IMR-90 (cell line): Measurements from ENCODE around the gene PDCD1. TPM values are rescaled to one million over a fixed set of nuclear protein-coding genes. Genes with fewer than 3 reads are reported as not detected.

ENCODE experiments used
- ATAC-seq: fragments of 200-7000 bp; cut with Tn5 transposase; 2 replicates; pipeline ENCODE4 v1.9.1; 2020; ENCODE audit warnings: low read depth, mild to moderate bottlenecking, moderate library complexity
- BruUV-seq: library from RNA; stranded (reverse); fragments of 400-500 nt; replicated peaks from 2 replicates; lab custom pipeline; 2021; lab: Mats Ljungman, UMichigan
- CTCF ChIA-PET: fragments of 300-600 bp; formaldehyde crosslinking; extraction: SDS; loops from one replicate; lab custom pipeline; 2021; ENCODE audit warnings: antibody characterized with exemption; lab: Yijun Ruan, JAX
- POLR2A ChIA-PET: fragments of 300-600 bp; sonication (Branson Sonifier 250); formaldehyde crosslinking; loops from one replicate; lab custom pipeline; 2022; ENCODE audit warnings: antibody characterized with exemption; ENCODE audit not compliant: unreplicated experiment; lab: Charles Lee
- DNase-seq: peaks from one replicate; pipeline ENCODE4 v3.0.0; 2013
- H2AFZ ChIP-seq: replicated peaks from 2 replicates; pipeline ENCODE3; 2013; ENCODE audit warnings: low read length, mild to moderate bottlenecking; ENCODE audit not compliant: poor library complexity
- H2AK5ac ChIP-seq: 2 replicates; pipeline ENCODE4 v1.6.1; 2013; ENCODE audit warnings: low read depth, low read length, inconsistent platforms
- H2AK9ac ChIP-seq: replicated peaks from 2 replicates; pipeline ENCODE3; 2013; ENCODE audit warnings: mild to moderate bottlenecking, low read depth, low read length, moderate library complexity; ENCODE audit not compliant: poor library complexity
- H2BK120ac ChIP-seq: 2 replicates; pipeline ENCODE4 v1.6.1; 2013; ENCODE audit warnings: low read depth, low read length, inconsistent platforms
- H2BK15ac ChIP-seq: 3 replicates; pipeline ENCODE4 v1.6.1; 2013; ENCODE audit warnings: low read depth, low read length, inconsistent platforms
- H2BK20ac ChIP-seq: 2 replicates; pipeline ENCODE4 v1.6.1; 2013; ENCODE audit warnings: low read depth, mild to moderate bottlenecking, inconsistent platforms, low read length, moderate library complexity
- H2BK5ac ChIP-seq: 2 replicates; pipeline ENCODE4 v1.6.1; 2013; ENCODE audit warnings: mild to moderate bottlenecking, low read depth, low read length, inconsistent platforms; ENCODE audit not compliant: poor library complexity, severe bottlenecking
- H3K14ac ChIP-seq: replicated peaks from 2 replicates; pipeline ENCODE4 v1.6.1; 2013; ENCODE audit warnings: low read depth, low read length, inconsistent platforms
- H3K18ac ChIP-seq: 2 replicates; pipeline ENCODE4 v1.6.1; 2013; ENCODE audit warnings: low read depth, low read length, control low read depth
- H3K23ac ChIP-seq: 2 replicates; pipeline ENCODE4 v1.6.1; 2013; ENCODE audit warnings: low read depth, low read length, inconsistent platforms
- H3K27ac ChIP-seq: 2 replicates; pipeline ENCODE4 v1.5.1; 2013; ENCODE audit warnings: mild to moderate bottlenecking, control low read depth, low read length; ENCODE audit not compliant: insufficient read depth
- H3K27me3 ChIP-seq: 2 replicates; pipeline ENCODE4 v1.6.1; 2013; ENCODE audit warnings: low read length; ENCODE audit not compliant: control insufficient read depth, insufficient read depth
- H3K36me3 ChIP-seq: 2 replicates; pipeline ENCODE4 v1.6.1; 2013; ENCODE audit warnings: low read length, mixed read lengths; ENCODE audit not compliant: control insufficient read depth, insufficient read depth
- H3K4ac ChIP-seq: 2 replicates; pipeline ENCODE4 v1.6.1; 2013; ENCODE audit warnings: low read depth, low read length, inconsistent platforms
- H3K4me1 ChIP-seq: 2 replicates; pipeline ENCODE4 v1.6.1; 2013; ENCODE audit warnings: low read length, mixed read lengths; ENCODE audit not compliant: control insufficient read depth, insufficient read depth
- H3K4me2 ChIP-seq: 2 replicates; pipeline ENCODE4 v1.6.1; 2013; ENCODE audit warnings: low read depth, mild to moderate bottlenecking, control low read depth, low read length, moderate library complexity
- H3K4me3 ChIP-seq: 2 replicates; pipeline ENCODE4 v1.5.1; 2013; ENCODE audit warnings: low read depth, mild to moderate bottlenecking, control low read depth, low read length, moderate library complexity; ENCODE audit not compliant: insufficient read depth
- H3K56ac ChIP-seq: 2 replicates; pipeline ENCODE4 v1.6.1; 2013; ENCODE audit warnings: low read length, inconsistent platforms; ENCODE audit not compliant: insufficient read depth; ENCODE audit errors: extremely low read depth
- H3K79me1 ChIP-seq, 2 experiments: 2 replicates each; pipeline ENCODE4 v1.6.1; 2013; ENCODE audit warnings: low read length in 2 of 2, inconsistent platforms in 1 of 2, low read depth in 1 of 2
- H3K9ac ChIP-seq: 2 replicates; pipeline ENCODE4 v1.6.1; 2013; ENCODE audit warnings: low read depth, low read length, control low read depth
- H3K9me1 ChIP-seq: 2 replicates; pipeline ENCODE4 v1.6.1; 2013; ENCODE audit warnings: low read length, inconsistent platforms; ENCODE audit not compliant: insufficient read depth
- H3K9me3 ChIP-seq: 2 replicates; pipeline ENCODE4 v1.6.1; 2013; ENCODE audit warnings: low read length; ENCODE audit not compliant: control insufficient read depth, insufficient read depth
- H4K20me1 ChIP-seq: 2 replicates; pipeline ENCODE4 v1.6.1; 2013; ENCODE audit warnings: low read length, inconsistent platforms; ENCODE audit not compliant: insufficient read depth
- H4K5ac ChIP-seq: 2 replicates; pipeline ENCODE4 v1.6.1; 2013; ENCODE audit warnings: mild to moderate bottlenecking, low read depth, low read length, control low read depth
- H4K8ac ChIP-seq, 2 experiments: 2 replicates each; pipeline ENCODE4 v1.6.1; 2013; ENCODE audit warnings: low read depth in 2 of 2, low read length in 2 of 2, control low read depth in 1 of 2, inconsistent platforms in 1 of 2
- H4K91ac ChIP-seq: 2 replicates; pipeline ENCODE4 v1.6.1; 2013; ENCODE audit warnings: low read depth, low read length, inconsistent platforms; ENCODE audit not compliant: insufficient read depth
- BHLHE40 ChIP-seq: fragments of 150-350 bp; IDR thresholded peaks from 2 replicates; pipeline ENCODE4 v1.6.1; 2016; ENCODE audit warnings: mild to moderate bottlenecking, low read depth, low read length
- CEBPB ChIP-seq: IDR thresholded peaks from 2 replicates; pipeline ENCODE4 v1.6.1; 2012; ENCODE audit warnings: low read depth, low read length, improper control_type of control experiment
- FOS ChIP-seq: fragments of 150-350 bp; IDR thresholded peaks from 2 replicates; pipeline ENCODE4 v1.6.1; 2016; ENCODE audit warnings: low read depth, low read length
- MAFK ChIP-seq: IDR thresholded peaks from 2 replicates; pipeline ENCODE4 v1.6.1; 2012; ENCODE audit warnings: low read depth, low read length, improper control_type of control experiment
- MAZ ChIP-seq: IDR thresholded peaks from 2 replicates; pipeline ENCODE4 v1.6.1; 2012; ENCODE audit warnings: low read depth, mild to moderate bottlenecking, low read length, improper control_type of control experiment, moderate library complexity, borderline replicate concordance
- MXI1 ChIP-seq: IDR thresholded peaks from 2 replicates; pipeline ENCODE4 v1.6.1; 2012; ENCODE audit warnings: low read depth, mild to moderate bottlenecking, low read length, moderate library complexity, borderline replicate concordance
- POLR2A ChIP-seq: IDR thresholded peaks from 2 replicates; pipeline ENCODE4 v1.6.1; 2012; ENCODE audit warnings: mild to moderate bottlenecking, low read depth, low read length
- RCOR1 ChIP-seq: IDR thresholded peaks from 2 replicates; pipeline ENCODE4 v1.6.1; 2012; ENCODE audit warnings: mild to moderate bottlenecking, low read length, improper control_type of control experiment; ENCODE audit not compliant: insufficient replicate concordance
- SMC3 ChIP-seq: fragments of 150-350 bp; IDR thresholded peaks from 2 replicates; pipeline ENCODE4 v1.6.1; 2016; ENCODE audit warnings: low read depth, mild to moderate bottlenecking, antibody characterized with exemption, low read length, moderate library complexity
- WGBS, 2 experiments: methylation state at CpG; one replicate each; pipeline versions ENCODE4 v1.1.5 to v1.1.7; 2013; ENCODE audit warnings: missing lambda C conversion rate in 2 of 2; ENCODE audit not compliant: insufficient read length in 1 of 2; ENCODE audit errors: extremely low coverage in 2 of 2; 5-methylcytosine and 5-hydroxymethylcytosine counted together
- dilution Hi-C: fragments of 300-500 bp; cut with HindIII; formaldehyde crosslinking; loops from one replicate; pipeline ENCODE4 v1.14.3; 2018; ENCODE audit warnings: low sequenced_read_pairs; ENCODE audit not compliant: unreplicated experiment
- in situ Hi-C: fragments of 300-500 bp; cut with MboI; formaldehyde crosslinking; loops from 3 replicates; pipeline ENCODE4 v1.14.3; 2019; ENCODE audit warnings: low sequenced_read_pairs, inconsistent platforms, mixed read lengths
- intact Hi-C: fragments of 100-400 bp; cut with micrococcal nuclease; formaldehyde crosslinking; loops from 2 replicates; pipeline ENCODE4 v1.10.0; 2022
- polyA plus RNA-seq, 3 experiments: library from polyadenylated mRNA; depleted of rRNA; stranded (reverse); fragments of >200 nt; gene quantifications; 2 replicates each; pipeline ENCODE4 v1.2.3, GENCODE V29; 2012; ENCODE audit warnings: low replicate concordance in 1 of 3
- total RNA-seq: library from RNA; depleted of rRNA; stranded (reverse); fragments of >200 nt; gene quantifications from 2 replicates; pipeline ENCODE4 v1.2.3, GENCODE V29; 2012
- TF ChIP-seq, protein P1 (sequence below): fragments of 150-350 bp; IDR thresholded peaks from 2 replicates; pipeline ENCODE4 v1.6.1; 2017; ENCODE audit warnings: mild to moderate bottlenecking, antibody characterized with exemption, low read length, low read depth
- TF ChIP-seq, protein P2 (sequence below): fragments of 150-350 bp; IDR thresholded peaks from 2 replicates; pipeline ENCODE4 v1.6.1; 2016; ENCODE audit warnings: low read depth, mild to moderate bottlenecking, low read length, moderate library complexity, borderline replicate concordance

PDCD1 gene
- total and polyA plus RNA-seq, 2 of the 4 experiments (the other 2 are of a cell fraction) = not detected

DNA sequence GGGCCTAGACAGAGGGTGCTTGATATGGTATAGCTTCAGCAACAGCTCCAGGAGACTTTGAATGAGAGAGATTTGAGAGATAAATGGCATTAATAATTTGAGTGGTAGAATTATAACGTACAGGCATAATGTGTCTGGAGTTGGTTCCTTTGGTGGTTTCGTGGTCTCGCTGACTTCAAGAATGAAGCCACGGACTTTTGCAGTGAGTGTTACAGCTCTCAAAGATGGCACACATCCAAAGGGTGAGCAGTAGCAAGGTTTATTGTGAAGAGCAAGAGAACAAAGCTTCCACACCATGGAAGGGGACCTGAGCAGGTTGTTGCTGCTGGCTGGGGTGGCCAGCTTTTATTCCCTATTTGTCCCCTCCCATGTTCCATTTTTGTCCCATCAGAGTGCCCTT lies 23.1 kb downstream of the PDCD1 start:
- in situ Hi-C loops (no loop called here), intact Hi-C loops (no loop called here), dilution Hi-C loops (no loop called here)
- Histone ChIP-seq H2BK5ac (no peak overlapping the region), H3K4me3 (no peak overlapping the region), H2AFZ (no peak overlapping the region), H3K23ac (no peak overlapping the region), H2AK9ac (no peak overlapping the region), H3K79me1 (no peaks in the 10 kb centered on the region), H3K27ac (no peak overlapping the region), H3K4me1 (no peaks in the 10 kb centered on the region), H2AK5ac (no peak overlapping the region), H3K18ac (no peak overlapping the region), H2BK20ac (no peak overlapping the region), H2BK15ac (no peak overlapping the region), H3K36me3 (no peaks in the 10 kb centered on the region), H3K27me3 (peaks cover 17% of the 10 kb centered on the region), H4K5ac (no peak overlapping the region), H3K14ac (no peak overlapping the region), H3K56ac (no peak overlapping the region), H3K9ac (no peak overlapping the region), H3K4ac (no peak overlapping the region), H4K91ac (no peak overlapping the region), H4K8ac (no peak overlapping the region), H4K20me1 (no peaks in the 10 kb centered on the region), H3K9me3 (peaks cover 8% of the 10 kb centered on the region), H3K4me2 (no peak overlapping the region), H3K9me1 (no peaks in the 10 kb centered on the region), H2BK120ac (no peak overlapping the region)
- ChIA-PET CTCF (interaction anchor here (1.6 kb wide), 1 partner anchor 10 kb away, joined by 7 read pairs; no protein-coding TSS in a partner anchor), POLR2A (no interaction called here)
- TF ChIP-seq, protein P1, sequence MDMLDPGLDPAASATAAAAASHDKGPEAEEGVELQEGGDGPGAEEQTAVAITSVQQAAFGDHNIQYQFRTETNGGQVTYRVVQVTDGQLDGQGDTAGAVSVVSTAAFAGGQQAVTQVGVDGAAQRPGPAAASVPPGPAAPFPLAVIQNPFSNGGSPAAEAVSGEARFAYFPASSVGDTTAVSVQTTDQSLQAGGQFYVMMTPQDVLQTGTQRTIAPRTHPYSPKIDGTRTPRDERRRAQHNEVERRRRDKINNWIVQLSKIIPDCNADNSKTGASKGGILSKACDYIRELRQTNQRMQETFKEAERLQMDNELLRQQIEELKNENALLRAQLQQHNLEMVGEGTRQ = no peak
- TF ChIP-seq POLR2A (no peak), MXI1 (no peak), FOS (no peak), RCOR1 (no peak), CEBPB (no peak), MAFK (no peak), SMC3 (no peak), MAZ (no peak), BHLHE40 (no peak)
- TF ChIP-seq, protein P2, sequence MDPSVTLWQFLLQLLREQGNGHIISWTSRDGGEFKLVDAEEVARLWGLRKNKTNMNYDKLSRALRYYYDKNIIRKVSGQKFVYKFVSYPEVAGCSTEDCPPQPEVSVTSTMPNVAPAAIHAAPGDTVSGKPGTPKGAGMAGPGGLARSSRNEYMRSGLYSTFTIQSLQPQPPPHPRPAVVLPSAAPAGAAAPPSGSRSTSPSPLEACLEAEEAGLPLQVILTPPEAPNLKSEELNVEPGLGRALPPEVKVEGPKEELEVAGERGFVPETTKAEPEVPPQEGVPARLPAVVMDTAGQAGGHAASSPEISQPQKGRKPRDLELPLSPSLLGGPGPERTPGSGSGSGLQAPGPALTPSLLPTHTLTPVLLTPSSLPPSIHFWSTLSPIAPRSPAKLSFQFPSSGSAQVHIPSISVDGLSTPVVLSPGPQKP = no peak
- DNase-seq (no peak), ATAC-seq (no peak)
- BruUV-seq = no TSS peak
- WGBS, 2 experiments = 51% methylated on average over 4 of the region's 4 CpGs; no CpG with 5 or more reads in 1 of the 2 experiments
